ENCODE data around the gene PRG2. TPM values are rescaled to one million over a fixed set of nuclear protein-coding genes. Genes with fewer than 3 reads are reported as not detected.
"Not testable (repeated sequence)": the region's sequence is repeated elsewhere in the genome, so short reads cannot be mapped to it uniquely, and the experiment has no call there.

Gene PRG2
- total and polyA plus RNA-seq, 5 donors, result 0.16 to 0.23 TPM; not detected in 3

- WGBS, result 76% methylated on average over 6 of the region's 6 CpGs
- no peak for DNase-seq
- Histone ChIP-seq H3K4me3 (ENCODE audit: low read length) (no peak overlapping the region), H3K27ac (ENCODE audit: low read length) (no peak overlapping the region), H3K27me3 (ENCODE audit: control insufficient read depth, insufficient read depth) (no peaks in the 10 kb centered on the region), H3K9me3 (ENCODE audit: control insufficient read depth, low read length) (no peaks in the 10 kb centered on the region), H3K4me1 (ENCODE audit: control insufficient read depth, insufficient read depth, low read length) (peaks cover under 1% of the 10 kb centered on the region)
- ATAC-seq, result no peak
- intact Hi-C loops (cut with DNase I), result loop anchor here in 3 of 4 donors (10.0 kb wide), 2 partner anchors 113 to 303 kb away; partner anchors contain the start of gene YPEL4 (in 3 of the 3)
These were observed 49.1 kb downstream of the PRG2 start for GRCh38 chr11:57341250-57341808.

- ATAC-seq (no peak), DNase-seq (no peak)
- no peaks in the 10 kb centered on the region for H3K27me3 ChIP-seq (ENCODE audit: control insufficient read depth, insufficient read depth)
- intact Hi-C loops (cut with DNase I), result loop anchor here in 3 of 4 donors (10.0 kb wide), 2 partner anchors 115 to 305 kb away; partner anchors contain the start of gene YPEL4 (in 3 of the 3)
- WGBS, result 37% methylated on average over 12 of the region's 12 CpGs
- no peak overlapping the region for H3K4me3 ChIP-seq (ENCODE audit: low read length)
- peaks cover 2% of the 10 kb centered on the region for H3K4me1 ChIP-seq (ENCODE audit: control insufficient read depth, insufficient read depth, low read length)
- no peaks in the 10 kb centered on the region for H3K9me3 ChIP-seq (ENCODE audit: control insufficient read depth, low read length)
- H3K27ac ChIP-seq (ENCODE audit: low read length), result no peak overlapping the region
These were observed 50.3 kb downstream of the PRG2 start for GRCh38 chr11:57340039-57340615.

GRCh38 chr11:57339328-57339727 lies 51.1 kb downstream of the PRG2 start:
- WGBS, result 82% methylated on average over 5 of the region's 5 CpGs
- Histone ChIP-seq H3K27me3 (ENCODE audit: control insufficient read depth, insufficient read depth) (no peaks in the 10 kb centered on the region), H3K27ac (ENCODE audit: low read length) (no peak overlapping the region), H3K4me3 (ENCODE audit: low read length) (no peak overlapping the region), H3K9me3 (ENCODE audit: control insufficient read depth, low read length) (no peaks in the 10 kb centered on the region), H3K4me1 (ENCODE audit: control insufficient read depth, insufficient read depth, low read length) (peaks cover 2% of the 10 kb centered on the region)
- ATAC-seq (no peak), DNase-seq (no peak)
- intact Hi-C loops (cut with DNase I), result no loop called here

- Histone ChIP-seq H3K9me3 (ENCODE audit: control insufficient read depth, low read length) (no peaks in the 10 kb centered on the region), H3K4me3 (ENCODE audit: low read length) (no peak within 1 kb of the TSS), H3K27ac (ENCODE audit: low read length) (no peak within 1 kb of the TSS), H3K27me3 (ENCODE audit: control insufficient read depth, insufficient read depth) (no peaks in the 10 kb centered on the region), H3K4me1 (ENCODE audit: control insufficient read depth, insufficient read depth, low read length) (peaks cover 2% of the 10 kb centered on the region)
- WGBS, result 42% methylated on average over 4 of the region's 4 CpGs
- no peak for ATAC-seq
- DNase-seq, result no peak
- intact Hi-C loops (cut with DNase I), result no loop called here
These were observed 52.3 kb downstream of the PRG2 start, which contains the start of gene P2RX3 for GRCh38 chr11:57338142-57338541. P2RX3 (plus strand) TSS chr11:57338352; CDS start chr11:57338551, 199 bp downstream.

GRCh38 chr11:57336856-57337255 lies 53.6 kb downstream of the PRG2 start:
- ATAC-seq; H3K27ac ChIP-seq (ENCODE audit: low read length); H3K9me3 ChIP-seq (ENCODE audit: control insufficient read depth, low read length); H3K4me3 ChIP-seq (ENCODE audit: low read length); H3K27me3 ChIP-seq (ENCODE audit: control insufficient read depth, insufficient read depth); intact Hi-C loops (cut with DNase I); H3K4me1 ChIP-seq (ENCODE audit: control insufficient read depth, insufficient read depth, low read length): not testable (repeated sequence)
- 95% methylated on average over 6 of the region's 6 CpGs for WGBS
- peak in 1 of 3 donors; percentile 4 for DNase-seq

Other genes starting within 250 kb of the PRG2 start
- under 1 TPM in 3 of 4 donors, not detected in 1; 0.08 to 0.09 (median 0.09) TPM for gene LRRC55, start 208.7 kb downstream of the PRG2 start, total RNA-seq
- gene LRRC55, start 208.7 kb downstream of the PRG2 start, polyA plus RNA-seq, result 0.02 TPM
- 10 to 100 TPM; 15.6 to 26.4 (median 17.9) TPM for gene APLNR, start 153.4 kb downstream of the PRG2 start, total RNA-seq
- 2.2 TPM for gene APLNR, start 153.4 kb downstream of the PRG2 start, polyA plus RNA-seq
- gene TNKS1BP1, start 65.7 kb downstream of the PRG2 start, total RNA-seq, result 10 to 100 TPM; 45.8 to 77.1 (median 55.3) TPM
- gene TNKS1BP1, start 65.7 kb downstream of the PRG2 start, polyA plus RNA-seq, result 52.0 TPM
- 10 to 100 TPM; 43.1 to 46.6 (median 43.4) TPM for gene SSRP1, start 54.8 kb downstream of the PRG2 start, total RNA-seq
- 35.0 TPM for gene SSRP1, start 54.8 kb downstream of the PRG2 start, polyA plus RNA-seq
- not detected for gene P2RX3, start 52.3 kb downstream of the PRG2 start, total RNA-seq
- 0.20 TPM for gene P2RX3, start 52.3 kb downstream of the PRG2 start, polyA plus RNA-seq
- not detected for gene PRG3, start 9.5 kb downstream of the PRG2 start, total RNA-seq
- not detected for gene PRG3, start 9.5 kb downstream of the PRG2 start, polyA plus RNA-seq
- 10 to 100 TPM; 24.1 to 37.0 (median 30.7) TPM for gene SLC43A3, start 36.5 kb upstream of the PRG2 start, total RNA-seq
- 20.7 TPM for gene SLC43A3, start 36.5 kb upstream of the PRG2 start, polyA plus RNA-seq
- 1 to 10 TPM in 1 of 4 donors, under 1 TPM in 3; 0.65 to 1.4 (median 0.79) TPM for gene RTN4RL2, start 69.9 kb upstream of the PRG2 start, total RNA-seq
- gene RTN4RL2, start 69.9 kb upstream of the PRG2 start, polyA plus RNA-seq, result 0.97 TPM
- gene SLC43A1, start 125.1 kb upstream of the PRG2 start, total RNA-seq, result 1 to 10 TPM; 3.4 to 10.0 (median 8.8) TPM
- 8.4 TPM for gene SLC43A1, start 125.1 kb upstream of the PRG2 start, polyA plus RNA-seq
- 10 to 100 TPM; 40.6 to 68.8 (median 50.2) TPM for gene TIMM10, start 140.1 kb upstream of the PRG2 start, total RNA-seq
- gene TIMM10, start 140.1 kb upstream of the PRG2 start, polyA plus RNA-seq, result 59.2 TPM
- gene SMTNL1, start 146.9 kb upstream of the PRG2 start, total RNA-seq, result not detected
- gene SMTNL1, start 146.9 kb upstream of the PRG2 start, polyA plus RNA-seq, result not detected
- gene UBE2L6, start 177.0 kb upstream of the PRG2 start, total RNA-seq, result 10 to 100 TPM; 22.6 to 28.8 (median 24.6) TPM
- 19.8 TPM for gene UBE2L6, start 177.0 kb upstream of the PRG2 start, polyA plus RNA-seq
- gene SERPING1, start 207.0 kb upstream of the PRG2 start, total RNA-seq, result 100 to 1,000 TPM; 181 to 294 (median 203) TPM
- gene SERPING1, start 207.0 kb upstream of the PRG2 start, polyA plus RNA-seq, result 268 TPM

Measured in right cardiac atrium (tissue), 5 donors.